Stimulated activated CD4-positive, alpha-beta T cell treated with anti-CD3 and anti-CD28 coated beads, Interleukin-1b, Interleukin-23, amount 100 ng/mL, for 1 hour (primary cell): ENCODE results near the gene TLE5.
"Not testable (repeated sequence)": the region's sequence is repeated elsewhere in the genome, so short reads cannot be mapped to it uniquely, and the experiment has no call there.

Source experiments
- DNase-seq, 2 donors: peaks; one replicate each; pipeline ENCODE4 v3.0.0-alpha.2; 2020; ENCODE audit warnings: low read depth in 2 of 2

TLE5 gene

GRCh38 chr19:3025549-3025886, 36.8 kb downstream of the TLE5 start:
- no peak for DNase-seq

- no peak for DNase-seq
Measured at GRCh38 chr19:3024870-3025548, 37.3 kb downstream of the TLE5 start.

GRCh38 chr19:3024509-3024869, 37.8 kb downstream of the TLE5 start:
- no peak for DNase-seq

- DNase-seq = no peak
Measured at GRCh38 chr19:3020321-3020960, 41.9 kb downstream of the TLE5 start.

- DNase-seq = no peak
Measured at GRCh38 chr19:3019211-3019854, 43.0 kb downstream of the TLE5 start.

GRCh38 chr19:3017923-3018322, 44.4 kb downstream of the TLE5 start:
- DNase-seq = no peak

DNA sequence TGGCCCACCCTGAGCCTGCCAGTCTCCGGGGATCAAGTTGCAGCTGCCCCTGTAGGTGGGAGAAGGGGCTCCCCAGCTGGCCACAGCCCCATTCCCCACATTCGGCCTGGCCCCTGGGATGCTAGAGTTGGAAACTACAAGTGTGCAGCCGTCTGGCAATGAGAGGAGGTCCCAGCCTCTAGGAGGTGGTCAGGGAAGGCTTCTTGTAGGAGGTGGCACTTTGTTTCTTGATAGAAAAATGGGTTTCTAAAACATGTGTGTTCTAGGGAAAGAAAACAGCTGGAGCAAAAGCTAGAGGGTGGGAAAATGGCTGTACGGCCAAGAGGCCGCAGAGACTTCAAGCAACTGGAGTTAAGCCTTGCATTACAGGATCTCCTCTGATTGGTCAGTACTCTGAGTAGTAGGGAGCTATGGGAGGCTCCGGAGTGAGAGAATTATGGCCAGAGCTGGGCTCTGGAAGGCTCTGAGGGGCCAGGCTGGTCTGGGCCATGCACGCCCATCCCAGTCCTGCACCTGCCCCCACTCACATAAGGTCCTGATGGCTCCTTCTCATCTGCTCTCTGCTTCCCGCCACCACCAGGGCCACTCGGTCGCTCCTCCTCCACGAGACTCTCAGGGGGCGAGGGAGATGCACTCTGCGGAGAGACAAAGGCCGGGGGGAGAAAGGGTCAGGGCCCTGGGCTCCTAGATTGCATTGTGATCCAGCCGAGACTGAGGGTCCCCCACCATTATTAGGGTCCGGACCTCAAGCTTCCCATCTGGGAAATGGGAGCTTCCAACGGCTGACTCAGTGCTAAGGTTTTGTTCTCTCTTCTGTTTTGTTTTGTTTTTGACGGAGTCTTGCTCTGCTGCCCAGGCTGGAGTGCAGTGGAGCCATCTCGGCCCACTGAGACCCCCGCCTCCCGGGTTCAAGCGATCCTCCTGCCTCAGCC, 46.9 kb downstream of the TLE5 start:
- no peak for DNase-seq

GRCh38 chr19:3014135-3014534, 48.2 kb downstream of the TLE5 start:
- DNase-seq = no peak

- DNase-seq = no peak
Measured at GRCh38 chr19:3013263-3013725, 49.0 kb downstream of the TLE5 start.

DNA sequence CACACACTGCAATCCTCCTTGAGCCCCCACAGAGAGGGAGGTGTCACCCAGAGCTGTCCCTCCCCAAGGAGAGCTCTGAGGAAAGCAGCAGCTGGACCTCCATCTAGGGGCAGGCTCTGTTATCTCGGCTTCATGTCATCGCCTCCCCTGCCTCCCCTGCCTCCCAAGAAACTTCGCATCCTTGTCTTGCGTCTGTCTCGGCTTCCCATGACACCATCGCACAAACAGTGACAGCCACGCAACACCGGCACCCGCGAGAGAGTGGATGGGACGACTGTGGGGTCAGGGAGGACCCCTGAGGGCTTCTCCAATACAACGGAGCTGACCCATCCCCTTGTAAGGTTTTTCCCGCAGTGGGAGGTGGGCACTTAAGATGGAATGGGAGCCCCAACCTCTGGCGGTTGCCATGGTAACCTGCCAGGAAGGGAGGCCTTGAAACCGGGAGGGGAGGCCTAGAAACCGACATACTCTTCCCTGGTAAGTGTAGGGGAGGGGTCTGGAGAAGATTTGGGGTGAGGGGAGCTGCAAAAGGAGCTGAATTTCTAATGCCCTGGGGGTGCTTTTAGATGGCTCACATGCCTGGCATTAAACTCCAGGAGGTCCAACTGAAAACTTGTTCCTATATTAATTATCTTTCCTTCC, 49.6 kb downstream of the TLE5 start:
- no peak for DNase-seq

DNA sequence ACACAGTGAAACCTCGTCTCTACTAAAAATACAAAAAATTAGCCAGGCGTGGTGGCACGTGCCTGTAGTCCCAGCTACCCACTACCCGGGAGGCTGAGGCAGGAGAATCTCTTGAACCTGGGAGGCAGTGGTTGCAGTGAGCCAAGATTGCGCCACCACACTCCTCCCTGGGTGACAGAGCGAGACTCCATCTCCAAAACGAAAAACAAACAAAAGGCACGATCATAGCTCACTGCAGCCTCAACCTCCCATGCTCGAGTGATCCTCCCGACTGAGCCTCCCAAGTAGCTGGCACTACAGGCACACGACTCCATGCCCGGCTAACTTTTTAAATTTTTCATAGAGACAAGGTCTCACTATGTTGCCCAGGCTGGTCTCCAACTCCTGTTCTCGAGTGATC, 50.2 kb downstream of the TLE5 start:
- not testable (repeated sequence) for DNase-seq

- no peak for DNase-seq
Measured at GRCh38 chr19:3010871-3011270, 51.4 kb downstream of the TLE5 start.

DNA sequence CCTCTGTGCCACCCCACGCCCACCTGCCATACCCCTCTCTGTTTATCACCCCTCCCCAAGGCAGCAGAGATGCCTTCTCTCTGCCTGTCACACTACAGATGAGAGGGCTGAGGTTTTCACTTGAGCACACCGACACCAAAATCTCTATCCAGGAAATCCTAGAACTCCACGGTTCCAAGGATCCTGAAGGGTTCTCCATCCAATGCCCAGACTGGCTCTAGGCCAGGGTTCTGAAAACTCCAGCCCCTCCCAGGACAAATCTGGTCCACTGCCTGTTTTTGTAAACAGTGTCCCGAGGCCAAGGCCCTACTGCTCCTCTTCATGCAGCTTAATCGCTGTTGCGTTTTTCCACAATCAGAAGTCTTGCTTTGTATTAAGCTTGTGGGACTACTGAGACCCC, 53.3 kb downstream of the TLE5 start:
- DNase-seq = no peak

DNA sequence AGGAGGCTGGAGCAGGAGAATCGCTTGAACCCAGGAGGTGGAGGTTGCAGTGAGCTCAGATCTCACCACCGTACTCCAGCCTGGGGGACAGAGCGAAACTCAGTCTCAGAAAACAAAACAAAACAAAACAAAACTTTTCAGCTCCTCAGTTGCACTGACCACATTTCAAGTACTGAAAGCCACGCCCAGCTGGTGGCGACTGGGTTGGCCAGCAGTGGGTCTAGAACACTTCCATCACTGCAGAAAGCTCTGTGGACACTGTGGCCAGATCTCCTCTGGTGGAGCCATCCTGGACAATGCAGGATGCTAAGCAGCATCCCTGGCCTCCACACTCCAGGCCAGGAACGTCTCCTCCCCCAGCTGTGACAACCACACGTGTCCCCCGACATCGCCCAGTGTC, 54.3 kb downstream of the TLE5 start:
- DNase-seq = no peak

DNA sequence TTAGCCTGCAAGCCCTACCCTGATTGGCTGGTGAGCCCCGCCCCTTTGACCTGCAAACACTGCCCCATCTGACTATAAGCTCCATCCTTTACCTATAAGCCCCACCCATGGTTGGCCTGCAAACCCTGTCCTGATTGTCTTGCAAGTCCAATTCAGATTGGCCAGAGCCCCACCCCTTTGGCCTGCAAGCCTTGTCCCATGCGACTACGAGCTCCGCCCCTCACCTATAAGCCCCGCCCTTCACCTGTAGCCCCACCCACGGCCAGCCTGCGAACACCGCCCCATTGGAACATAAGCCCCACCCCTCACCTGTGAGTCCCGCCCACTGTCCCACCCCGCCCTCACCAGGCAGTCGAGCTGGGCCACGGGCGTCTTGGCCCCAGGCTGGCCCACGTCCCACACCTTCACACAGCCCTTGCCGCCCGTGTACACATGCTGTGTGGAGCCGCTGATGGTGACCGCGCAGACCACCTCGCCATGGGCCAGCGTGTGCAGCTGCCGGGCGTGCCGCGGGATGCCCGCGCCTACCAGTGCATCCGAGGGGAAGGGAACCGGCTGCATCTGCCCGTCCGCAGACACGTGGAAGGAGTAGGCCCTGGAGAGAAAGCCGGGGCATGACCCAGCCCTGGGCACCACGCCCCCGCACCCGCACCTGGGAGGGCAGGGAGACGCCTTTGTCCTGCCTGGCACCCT, 56.1 kb downstream of the TLE5 start:
- DNase-seq = no peak

DNA sequence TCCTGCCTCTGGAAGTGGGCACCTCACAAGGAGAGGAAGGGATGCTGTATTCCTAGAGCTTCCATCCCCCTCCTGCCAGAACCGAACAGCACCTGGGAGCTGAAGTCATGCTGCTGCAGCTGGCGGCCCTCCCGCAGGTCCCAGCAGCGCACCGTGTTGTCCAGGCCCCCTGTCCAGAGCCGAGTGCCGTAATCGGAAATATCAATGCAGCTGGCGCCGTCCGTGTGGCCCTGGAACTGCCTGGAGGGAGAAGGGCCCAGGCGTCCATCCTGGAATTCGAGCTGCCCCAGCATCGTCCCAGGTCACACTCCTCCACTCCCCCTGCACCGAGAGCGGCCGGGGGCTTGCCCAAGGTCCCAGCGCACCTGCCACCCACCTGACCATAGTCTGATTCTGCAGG, 57.0 kb downstream of the TLE5 start:
- DNase-seq = no peak

DNA sequence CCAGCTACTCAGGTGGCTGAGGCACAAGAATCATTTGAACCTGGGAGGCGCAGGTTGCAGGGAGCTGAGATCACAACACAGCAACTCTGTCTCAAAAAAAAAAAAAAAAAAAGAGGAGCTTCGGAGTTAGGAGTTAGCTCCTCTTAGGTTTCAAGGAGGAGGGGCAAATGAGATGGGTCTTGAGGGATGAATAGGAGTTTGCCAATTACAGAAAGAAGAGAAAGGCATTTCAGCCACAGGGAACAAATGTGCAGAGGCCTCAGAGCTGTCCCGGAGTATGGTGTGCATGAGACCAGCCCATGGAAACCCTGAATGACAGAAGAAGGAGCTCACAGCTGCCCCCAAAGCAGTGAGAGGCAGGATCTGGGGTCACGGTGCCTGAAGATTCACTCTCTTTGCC, 57.8 kb downstream of the TLE5 start:
- DNase-seq = no peak

GRCh38 chr19:3003046-3003445, 59.2 kb downstream of the TLE5 start:
- DNase-seq = no peak
